SK-N-DZ (cell line): ENCODE results near the gene HRNR. TPM values are rescaled to one million over a fixed set of nuclear protein-coding genes. Genes with fewer than 3 reads are reported as not detected.
"Not testable (repeated sequence)": the region's sequence is repeated elsewhere in the genome, so short reads cannot be mapped to it uniquely, and the experiment has no call there.

Source experiments
- DNase-seq: peaks from one replicate; pipeline ENCODE4 v3.0.0-alpha.2; 2015; ENCODE audit warnings: low spot score
- polyA plus RNA-seq, 2 experiments: library from polyadenylated mRNA; depleted of rRNA; stranded (reverse); fragments of >200 nt; gene quantifications; 2 replicates each; pipeline ENCODE4 v1.2.3, GENCODE V29; 2014

The HRNR gene
- polyA plus RNA-seq (2014; cell fraction: cytosol; rRNA removed), result not detected in 2 replicates
- polyA plus RNA-seq (2014; cell fraction: nucleus; rRNA removed), result not detected in 2 replicates

DNA sequence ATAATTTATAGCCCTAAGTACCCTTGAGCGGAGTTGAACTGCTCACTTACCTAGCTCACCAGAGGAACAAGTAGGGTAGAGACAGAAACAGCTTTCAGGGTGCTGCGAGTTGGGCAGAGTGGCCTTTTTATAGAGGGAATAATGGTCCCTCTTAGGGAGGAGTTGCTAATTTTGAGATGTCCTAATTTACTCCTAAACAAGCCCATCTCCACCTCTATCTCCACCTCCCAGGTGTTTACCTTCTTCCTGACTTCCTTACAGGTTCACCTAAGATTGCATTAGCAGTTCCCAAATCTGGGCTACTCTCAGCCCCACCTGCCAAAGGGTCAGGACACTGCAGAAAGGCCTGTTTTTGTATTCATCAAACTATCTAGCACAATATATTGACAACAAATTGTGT lies at the start of gene HRNR:
Gene HRNR, minus strand, starts transcription at position 101 of the 400 bp plus-strand sequence. CDS start 940 bp downstream, outside the sequence.
- no peak for DNase-seq

DNA sequence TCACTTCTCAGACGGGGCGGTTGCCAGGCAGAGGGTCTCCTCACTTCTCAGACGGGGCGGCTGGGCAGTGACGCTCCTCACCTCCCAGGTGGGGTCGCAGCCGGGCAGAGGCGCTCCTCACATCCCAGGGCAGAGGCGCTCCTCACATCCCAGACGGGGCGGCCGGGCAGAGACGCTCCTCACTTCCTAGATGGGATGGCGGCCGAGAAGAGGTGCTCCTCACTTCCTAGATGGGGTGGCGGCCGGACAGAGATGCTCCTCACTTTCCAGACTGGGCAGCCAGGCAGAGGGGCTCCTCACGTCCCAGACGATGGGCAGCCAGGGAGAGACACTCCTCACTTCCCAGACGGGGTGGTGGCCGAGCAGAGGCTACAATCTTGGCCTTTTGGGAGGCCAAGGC lies 32.4 kb upstream of the HRNR start:
- DNase-seq, result not testable (repeated sequence)

GRCh38 chr1:152252157-152252556 lies 28.2 kb upstream of the HRNR start:
- no peak for DNase-seq

DNA sequence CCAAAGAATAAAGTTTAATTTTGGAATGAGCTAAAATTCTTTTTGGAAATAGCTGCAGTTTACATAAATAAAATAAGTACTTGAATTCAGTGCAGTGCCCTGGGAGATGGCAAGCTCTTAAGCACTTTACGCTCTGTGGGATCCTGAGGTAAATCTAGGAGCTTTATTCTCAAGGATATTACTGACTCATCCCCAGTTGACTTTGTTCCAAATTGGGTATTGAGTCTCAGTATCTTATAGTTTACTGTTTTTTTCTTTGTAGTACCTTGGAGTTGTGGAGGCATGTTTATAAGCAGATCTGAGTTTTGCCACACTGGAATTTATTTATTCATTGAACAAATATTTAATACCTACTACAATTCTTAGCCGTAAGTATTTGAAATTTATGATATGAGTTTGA lies 27.4 kb upstream of the HRNR start:
- DNase-seq, result no peak

DNA sequence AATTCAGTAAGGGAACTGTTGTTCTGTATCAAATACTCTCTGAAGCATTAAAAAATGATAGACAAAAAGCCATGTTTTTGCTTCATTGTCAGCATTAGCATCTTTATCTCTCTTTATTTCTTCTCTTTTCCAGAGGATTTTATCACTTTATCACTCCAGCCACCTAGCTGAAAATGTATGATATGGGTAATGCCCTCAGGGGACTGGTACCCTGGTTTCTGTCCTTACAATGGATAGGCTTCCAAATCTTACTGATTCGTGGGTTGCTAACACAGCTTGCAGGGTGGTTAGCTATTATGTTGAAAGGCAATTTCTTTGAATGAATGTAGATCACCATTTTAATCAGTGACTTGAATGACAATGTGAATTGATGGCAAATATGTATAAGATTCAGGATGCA lies 23.3 kb upstream of the HRNR start:
- no peak for DNase-seq

DNA sequence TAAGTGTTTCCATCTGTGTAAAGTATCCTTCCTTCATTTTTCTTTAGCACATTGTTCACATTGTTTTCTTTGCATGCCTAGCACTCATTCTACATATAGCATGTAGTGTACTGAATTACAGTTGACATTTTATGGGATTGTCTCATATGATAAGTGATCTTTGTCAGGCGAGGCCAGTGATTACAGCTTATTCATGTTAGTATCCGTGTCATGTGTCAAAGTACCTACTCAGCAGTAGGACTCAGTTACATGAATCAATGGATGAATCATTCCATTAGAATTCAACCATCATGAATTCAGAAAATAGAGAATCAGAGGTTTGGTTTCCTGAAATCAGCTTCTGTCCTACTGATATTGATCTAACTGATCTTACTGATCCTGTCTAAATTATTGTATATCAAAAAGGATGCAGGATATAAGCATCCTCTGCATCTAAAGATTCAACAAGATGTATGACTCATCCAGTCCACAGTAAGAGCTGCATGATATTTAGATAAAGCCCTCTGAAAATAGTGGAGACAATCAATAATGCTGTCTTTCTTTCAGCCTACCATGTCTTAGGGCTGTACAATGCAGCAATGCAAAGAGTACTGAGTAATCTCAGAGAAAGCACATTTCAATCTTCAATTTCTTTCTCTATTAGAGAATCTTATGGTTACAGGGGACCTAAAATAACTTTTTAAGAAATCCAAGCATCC lies 20.7 kb upstream of the HRNR start:
- DNase-seq, result no peak

- DNase-seq, result no peak
Measured at GRCh38 chr1:152237093-152237492, 13.1 kb upstream of the HRNR start.

DNA sequence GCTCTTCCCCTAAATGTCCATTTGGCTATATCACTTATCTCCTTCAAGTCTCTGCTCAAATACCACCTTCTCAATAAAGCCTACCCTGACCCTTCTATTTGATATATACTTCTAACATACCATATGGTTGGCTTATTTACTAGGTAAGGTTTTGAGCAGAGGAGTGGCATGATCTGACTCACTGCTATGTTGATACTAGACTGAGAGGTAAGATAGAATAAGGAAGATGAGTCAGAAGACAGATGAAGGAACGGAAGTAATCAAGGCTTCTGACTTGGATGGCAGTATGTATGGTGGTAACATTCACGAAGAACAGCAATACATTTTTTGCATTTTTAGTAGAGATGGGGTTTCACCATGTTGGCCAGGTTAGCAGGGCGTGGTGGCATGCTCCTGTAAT lies 4.8 kb upstream of the HRNR start:
- DNase-seq, result no peak

- DNase-seq, result no peak
Measured at GRCh38 chr1:152227310-152227928, 3.4 kb upstream of the HRNR start.

- no peak for DNase-seq
Measured at GRCh38 chr1:152225678-152226077, 1.7 kb upstream of the HRNR start.

DNA sequence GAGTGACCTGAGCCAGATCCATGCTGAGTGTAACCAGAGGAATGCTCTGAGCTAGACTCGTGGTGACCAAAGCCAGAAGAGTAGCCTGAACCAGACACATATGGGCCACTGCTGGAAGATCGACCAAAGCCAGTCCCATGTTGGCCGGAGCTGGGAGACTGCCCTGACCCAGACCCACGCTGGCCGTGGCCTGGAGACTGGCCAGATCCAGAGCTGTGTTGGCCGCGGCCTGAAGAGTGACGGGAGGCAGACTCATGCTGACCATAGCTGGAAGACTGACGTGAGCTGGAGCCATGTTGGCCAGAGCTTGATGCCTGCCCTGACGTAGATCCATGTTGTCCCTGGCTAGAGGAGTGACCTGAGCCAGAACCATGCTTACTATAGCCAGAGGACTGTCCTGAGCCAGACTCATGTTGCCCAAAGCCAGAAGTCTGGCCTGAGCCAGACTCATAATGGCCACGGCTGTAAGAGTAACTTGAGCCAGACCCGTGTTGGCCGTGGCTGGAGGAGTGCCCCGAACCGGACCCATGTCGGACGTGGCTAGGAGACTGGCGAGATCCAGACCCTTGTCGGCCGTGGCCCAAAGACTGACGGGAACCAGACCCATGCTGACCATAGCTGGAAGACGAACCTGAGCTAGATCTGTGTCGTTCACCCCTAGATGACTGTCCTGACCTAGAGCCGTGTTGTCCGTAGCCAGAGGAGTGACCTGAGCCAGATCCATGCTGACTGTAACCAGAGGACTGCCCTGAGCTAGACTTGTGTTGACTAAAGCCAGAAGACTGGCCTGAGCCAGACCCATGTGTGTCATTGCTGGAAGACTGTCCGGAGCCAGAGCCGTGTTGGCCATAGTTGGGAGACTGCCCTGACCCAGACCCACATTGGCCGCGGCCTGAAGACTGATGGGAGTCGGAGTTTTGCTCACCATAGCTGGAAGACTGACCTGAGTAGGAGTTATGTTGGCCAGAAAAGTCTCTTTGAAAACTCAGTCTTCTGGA lies 3.5 kb downstream of the HRNR start:
- no peak for DNase-seq

- DNase-seq, result not testable (repeated sequence)
Measured at GRCh38 chr1:152219438-152219837, 4.6 kb downstream of the HRNR start.

DNA sequence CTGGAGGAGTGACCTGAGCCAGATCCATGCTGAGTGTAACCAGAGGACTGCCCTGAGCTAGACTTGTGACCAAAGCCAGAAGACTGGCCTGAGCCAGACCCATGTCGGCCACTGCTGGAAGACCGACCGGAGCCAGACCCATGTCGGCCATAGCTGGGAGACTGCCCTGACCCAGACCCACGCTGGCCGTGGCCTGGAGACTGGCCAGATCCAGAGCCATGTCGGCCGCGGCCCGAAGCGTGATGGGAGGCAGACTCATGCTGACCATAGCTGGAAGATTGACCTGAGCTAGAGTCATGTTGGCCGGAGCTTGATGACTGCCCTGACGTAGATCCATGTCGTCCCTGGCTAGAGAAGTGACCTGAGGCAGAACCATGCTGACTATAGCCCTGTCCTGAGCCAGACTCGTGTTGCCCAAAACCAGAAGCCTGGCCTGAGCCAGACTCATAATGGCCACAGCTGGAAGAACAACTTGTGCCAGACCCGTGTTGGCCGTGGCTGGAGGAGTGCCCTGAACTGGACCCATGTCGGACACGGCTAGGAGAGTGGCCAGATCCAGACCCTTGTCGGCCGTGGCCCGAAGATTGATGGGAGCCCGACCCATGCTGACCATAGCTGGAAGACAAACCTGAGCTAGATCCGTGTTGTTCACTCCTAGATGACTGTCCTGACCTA lies 5.1 kb downstream of the HRNR start:
- DNase-seq, result no peak

DNA sequence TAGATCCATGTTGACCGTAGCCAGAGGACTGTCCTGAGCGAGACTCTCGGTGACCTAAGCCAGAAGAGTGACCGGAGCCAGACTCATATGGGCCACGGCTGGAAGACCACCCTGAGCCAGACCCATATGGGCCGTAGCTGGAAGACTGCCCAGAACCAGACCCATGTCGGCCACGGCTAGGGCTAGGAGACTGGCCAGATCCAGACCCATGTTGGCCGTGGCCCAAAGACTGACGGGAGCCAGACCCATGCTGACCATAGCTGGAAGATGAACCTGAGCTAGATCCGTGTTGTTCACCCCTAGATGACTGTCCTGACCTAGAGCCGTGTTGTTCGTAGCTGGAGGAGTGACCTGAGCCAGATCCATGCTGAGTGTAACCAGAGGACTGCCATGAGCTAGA lies 8.4 kb downstream of the HRNR start:
- not testable (repeated sequence) for DNase-seq

DNA sequence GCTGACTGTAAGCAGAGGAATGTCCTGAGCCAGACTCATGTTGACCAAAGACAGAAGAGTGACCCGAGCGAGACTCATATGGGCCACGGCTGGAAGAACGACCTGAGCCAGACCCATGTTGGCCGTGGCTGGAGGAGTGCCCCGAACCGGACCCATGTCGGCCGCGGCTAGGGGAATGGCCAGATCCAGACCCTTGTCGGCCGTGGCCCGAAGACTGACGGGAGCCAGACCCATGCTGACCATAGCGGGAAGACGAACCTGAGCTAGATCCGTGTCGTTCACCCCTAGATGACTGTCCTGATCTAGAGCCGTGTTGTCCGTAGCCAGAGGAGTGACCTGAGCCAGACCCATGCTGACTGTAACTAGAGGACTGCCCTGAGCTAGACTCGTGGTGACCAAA lies 9.1 kb downstream of the HRNR start:
- DNase-seq, result not testable (repeated sequence)

DNA sequence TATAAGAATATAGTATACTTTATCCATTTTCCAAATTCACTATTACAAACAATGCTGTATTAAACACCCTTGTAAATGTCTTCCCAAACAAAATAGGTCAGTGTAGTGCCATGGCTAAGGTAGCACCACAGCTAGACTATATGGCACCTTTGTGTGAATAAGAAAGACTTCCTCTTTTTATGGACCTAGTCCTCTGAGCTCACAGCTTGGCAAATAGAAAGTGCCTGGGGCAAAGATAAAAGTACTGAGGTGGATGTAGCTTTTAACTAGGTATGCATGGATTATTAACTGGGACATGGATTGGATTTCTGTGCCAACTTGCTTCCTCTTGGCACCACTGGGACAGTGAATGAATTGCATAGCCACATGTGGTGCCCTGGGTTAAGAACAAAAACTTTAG lies 25.0 kb downstream of the HRNR start:
- DNase-seq, result no peak

DNA sequence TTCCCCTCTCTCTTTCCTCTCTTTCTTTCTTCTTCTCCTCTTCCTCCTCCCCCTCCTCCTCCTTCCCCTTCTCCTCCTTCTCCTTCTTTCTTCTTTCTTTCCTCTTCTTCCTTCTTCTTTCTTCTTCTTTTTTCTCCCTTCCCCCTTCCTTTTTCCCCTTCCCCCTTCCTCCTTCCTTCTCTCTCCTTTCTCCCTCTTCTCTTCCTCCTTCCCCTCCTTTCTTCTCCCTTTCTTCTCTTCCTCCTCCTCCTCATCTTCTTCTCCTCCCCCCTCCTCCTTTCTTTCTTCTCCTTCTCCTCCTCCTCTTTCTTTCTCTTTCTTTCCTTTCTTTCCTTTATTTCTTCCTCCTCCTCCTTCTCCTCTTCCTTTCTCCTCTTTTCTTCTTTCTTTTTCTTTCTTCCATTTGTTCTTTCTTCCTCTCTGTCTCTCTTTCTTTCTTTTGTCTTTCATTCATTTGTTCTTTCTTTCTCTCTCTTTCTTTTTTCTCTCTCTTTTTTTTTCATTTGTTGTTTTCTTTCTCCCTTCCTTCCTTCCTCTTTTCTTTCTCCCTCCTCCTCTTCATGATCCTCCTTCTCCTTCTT lies 26.5 kb downstream of the HRNR start:
- DNase-seq, result no peak

GRCh38 chr1:152191711-152192110 lies 32.3 kb downstream of the HRNR start:
- no peak for DNase-seq

DNA sequence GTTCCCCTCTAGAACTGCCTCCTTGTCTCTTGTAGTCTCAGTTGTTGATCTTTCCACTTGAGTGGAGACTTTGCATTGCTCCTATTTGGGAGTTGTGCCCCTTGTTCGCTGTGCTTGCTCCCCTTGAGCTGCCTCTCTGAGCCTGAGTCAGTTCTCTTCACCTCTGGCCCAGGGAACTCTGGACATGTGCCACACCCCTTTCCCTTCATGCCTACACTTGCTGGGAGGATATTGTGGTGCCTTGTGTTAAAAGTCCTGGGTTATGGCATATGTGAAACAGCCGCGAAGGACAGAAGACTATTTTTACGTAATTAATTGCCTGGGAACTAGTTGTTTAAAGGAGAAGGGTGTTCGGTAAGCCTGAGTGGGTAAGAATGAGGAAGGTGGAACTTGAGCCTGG lies 32.7 kb downstream of the HRNR start:
- DNase-seq, result no peak

- no peak for DNase-seq
Measured at GRCh38 chr1:152190589-152190988, 33.4 kb downstream of the HRNR start.
